Gastroesophageal sphincter (tissue), 4 donors: ENCODE data around the gene MEGF6. TPM values are rescaled to one million over a fixed set of nuclear protein-coding genes. Genes with fewer than 3 reads are reported as not detected.

ENCODE experiments used
- ATAC-seq: fragments of 150-250 bp; one replicate; pipeline ENCODE4 v1.9.1; 2016; ENCODE audit warnings: mild to moderate bottlenecking, moderate library complexity
- H3K27ac ChIP-seq, 4 donors: fragments of 200-600 bp; sonication (generic) in 3 of 4; 1 replicate in 3 of 4; 2 replicates in 1 of 4; pipeline ENCODE4 v1.5.1; 2016 to 2019
- H3K27me3 ChIP-seq: fragments of 200-600 bp; sonication (generic); one replicate; pipeline ENCODE4 v1.5.1; 2019
- H3K36me3 ChIP-seq, 2 donors: fragments of 200-600 bp; sonication (generic); one replicate each; pipeline ENCODE4 v1.5.1; 2019; ENCODE audit warnings: control low read depth in 1 of 2
- H3K4me1 ChIP-seq, 3 donors: fragments of 200-600 bp; sonication (generic); 1 replicate in 2 of 3; 2 replicates in 1 of 3; pipeline ENCODE4 v1.5.1; 2016 to 2019; ENCODE audit warnings: control low read depth in 2 of 3
- H3K4me3 ChIP-seq, 2 donors: fragments of 200-600 bp; sonication (generic); one replicate each; pipeline ENCODE4 v1.5.1; 2019; ENCODE audit warnings: mild to moderate bottlenecking in 1 of 2, moderate library complexity in 1 of 2
- H3K9me3 ChIP-seq, 3 donors: fragments of 200-600 bp; sonication (generic); one replicate each; pipeline ENCODE4 v1.5.1; 2017 to 2019; ENCODE audit warnings: control low read depth in 2 of 3
- CTCF ChIP-seq, 4 experiments: fragments of 200-600 bp in 2 of 4; fragments of 450-650 bp in 2 of 4; sonication (generic) in 1 of 4; IDR thresholded peaks; one replicate each; pipeline ENCODE4 v1.5.1; 2017 to 2019; ENCODE audit warnings: antibody characterized with exemption in 4 of 4, mild to moderate bottlenecking in 2 of 4, moderate library complexity in 2 of 4
- EP300 ChIP-seq: sonication (generic); formaldehyde crosslinking; IDR thresholded peaks from one replicate; pipeline ENCODE4 v1.6.1; 2017; ENCODE audit warnings: antibody characterized with exemption, mild to moderate bottlenecking
- POLR2A ChIP-seq, 2 donors: fragments of 450-650 bp; IDR thresholded peaks; one replicate each; pipeline ENCODE4 v1.6.1; 2017; ENCODE audit warnings: antibody characterized with exemption in 2 of 2, mild to moderate bottlenecking in 2 of 2, moderate library complexity in 1 of 2
- POLR2AphosphoS5 ChIP-seq: sonication (generic); formaldehyde crosslinking; IDR thresholded peaks from one replicate; pipeline ENCODE4 v1.6.1; 2017; ENCODE audit warnings: antibody characterized with exemption
- WGBS, 2 donors: methylation state at CpG; one replicate each; pipeline ENCODE4 v1.1.5; 2018; ENCODE audit warnings: low coverage in 1 of 2; 5-methylcytosine and 5-hydroxymethylcytosine counted together
- total RNA-seq, 4 donors: library from RNA; depleted of rRNA; stranded (reverse); fragments of >200 nt; gene quantifications; one replicate each; pipeline ENCODE4 v1.1.0, GENCODE V29; 2016

Gene MEGF6
- total RNA-seq, 4 donors from 2014 or later, result 4.7 to 15.5 (median 10.8) TPM

GRCh38 chr1:3566951-3567804 is 44.1 kb downstream of the MEGF6 start:
- WGBS, 2 donors, result 87% methylated on average over 3 of the region's 32 CpGs; no CpG with 5 or more reads in 1 of the 2 donors
- no peak overlapping the region for H3K27ac ChIP-seq
- no peaks in the 10 kb centered on the region for H3K4me1 ChIP-seq
- H3K27me3 ChIP-seq, result peaks cover 16% of the 10 kb centered on the region
- TF ChIP-seq POLR2AphosphoS5 (no peak), POLR2A (IDR thresholded peaks at IDR 0.05) (no peak), EP300 (no peak)
- no peak for ATAC-seq
- no peak overlapping the region for H3K4me3 ChIP-seq
- H3K36me3 ChIP-seq, result no peaks in the 10 kb centered on the region
- no peaks in the 10 kb centered on the region for H3K9me3 ChIP-seq

GRCh38 chr1:3566003-3566885 is 45.1 kb downstream of the MEGF6 start:
- TF ChIP-seq CTCF (IDR thresholded peaks at IDR 0.05) (no peak), POLR2A (IDR thresholded peaks at IDR 0.05) (no peak), EP300 (no peak), POLR2AphosphoS5 (no peak)
- no peaks in the 10 kb centered on the region for H3K36me3 ChIP-seq
- H3K4me1 ChIP-seq, result peaks cover 0 to 1% (median 0%) of the 10 kb centered on the region in 3 donors
- H3K27me3 ChIP-seq, result peaks cover 16% of the 10 kb centered on the region
- no peaks in the 10 kb centered on the region for H3K9me3 ChIP-seq
- no peak overlapping the region for H3K4me3 ChIP-seq
- no peak overlapping the region for H3K27ac ChIP-seq
- 80% methylated on average over 1 of the region's 27 CpGs; no CpG with 5 or more reads in 1 of the 2 donors for WGBS, 2 donors
- no peak for ATAC-seq

GRCh38 chr1:3564921-3565831 is 46.1 kb downstream of the MEGF6 start:
- Histone ChIP-seq H3K27ac (no peak overlapping the region), H3K4me1 (peaks cover 0 to 12% (median 0%) of the 10 kb centered on the region in 3 donors), H3K4me3 (no peak overlapping the region), H3K9me3 (no peaks in the 10 kb centered on the region), H3K27me3 (peaks cover 16% of the 10 kb centered on the region), H3K36me3 (no peaks in the 10 kb centered on the region)
- WGBS, 2 donors, result 63% methylated on average over 7 of the region's 29 CpGs; no CpG with 5 or more reads in 1 of the 2 donors
- TF ChIP-seq CTCF (IDR thresholded peaks at IDR 0.05), result peak in 3 of 4 experiments; percentile 53 to 89 (median 57)
- TF ChIP-seq EP300, result no peak
- ATAC-seq, result no peak

GRCh38 chr1:3563610-3564009 is 47.7 kb downstream of the MEGF6 start:
- no peak overlapping the region for H3K27ac ChIP-seq
- peaks cover 16% of the 10 kb centered on the region for H3K27me3 ChIP-seq
- no peak for TF ChIP-seq CTCF (IDR thresholded peaks at IDR 0.05)
- TF ChIP-seq EP300, result no peak
- TF ChIP-seq POLR2AphosphoS5, result no peak
- TF ChIP-seq POLR2A (IDR thresholded peaks at IDR 0.05), result no peak
- peaks cover 0 to 4% (median 0%) of the 10 kb centered on the region in 3 donors for H3K9me3 ChIP-seq
- peaks cover 0 to 12% (median 0%) of the 10 kb centered on the region in 3 donors for H3K4me1 ChIP-seq
- no peaks in the 10 kb centered on the region for H3K36me3 ChIP-seq
- WGBS, 2 donors, result no CpG with 5 or more reads among the region's 10 CpGs
- ATAC-seq, result no peak
- no peak overlapping the region for H3K4me3 ChIP-seq
